SU-DHL-6 (cell line): ENCODE data around the gene SIPA1.

ENCODE experiments used
- H2AFZ ChIP-seq: fragments of 200-600 bp; sonication (generic); 2 replicates; pipeline ENCODE4 v1.6.1; 2014; ENCODE audit warnings: low read depth, mild to moderate bottlenecking, moderate library complexity, mixed read lengths, antibody characterized with exemption, low read length; ENCODE audit not compliant: severe bottlenecking
- H3F3A ChIP-seq: fragments of 200-600 bp; shearing (Covaris generic); 2 replicates; pipeline ENCODE4 v1.6.0; 2016; ENCODE audit warnings: antibody characterized with exemption, mild to moderate bottlenecking; ENCODE audit not compliant: insufficient read depth
- H3K27ac ChIP-seq: fragments of 200-600 bp; sonication (generic); 2 replicates; pipeline ENCODE4 v1.5.1; 2016; ENCODE audit warnings: low read depth, mild to moderate bottlenecking, low read length, moderate library complexity, mixed read lengths
- H3K27me3 ChIP-seq: fragments of 200-600 bp; sonication (generic), shearing (Covaris generic); 2 replicates; pipeline ENCODE4 v1.6.0; 2014; ENCODE audit warnings: mild to moderate bottlenecking, low read length
- H3K36me3 ChIP-seq: fragments of 200-600 bp; sonication (generic); 2 replicates; pipeline ENCODE4 v1.6.1; 2014; ENCODE audit warnings: mild to moderate bottlenecking, low read length, mixed read lengths
- H3K4me2 ChIP-seq: fragments of 300-600, 200-600 bp; shearing (Covaris generic), sonication (generic); 2 replicates; pipeline ENCODE4 v1.6.0; 2014; ENCODE audit warnings: low read length, low read depth, mild to moderate bottlenecking; ENCODE audit not compliant: poor library complexity, severe bottlenecking
- H3K4me3 ChIP-seq: fragments of 200-600 bp; sonication (generic); 2 replicates; pipeline ENCODE4 v1.5.1; 2014; ENCODE audit warnings: antibody characterized with exemption, low read length, mild to moderate bottlenecking, mixed read lengths; ENCODE audit not compliant: insufficient read depth, poor library complexity, severe bottlenecking
- H3K79me2 ChIP-seq: fragments of 200-600 bp; sonication (generic); 2 replicates; pipeline ENCODE4 v1.6.1; 2014; ENCODE audit warnings: mild to moderate bottlenecking, low read length, moderate library complexity; ENCODE audit not compliant: insufficient read depth
- H3K9ac ChIP-seq: fragments of 200-600 bp; sonication (generic); 2 replicates; pipeline ENCODE4 v1.7.0; 2014; ENCODE audit warnings: mild to moderate bottlenecking, low read length
- H3K9me2 ChIP-seq: fragments of 200-600 bp; sonication (generic); replicated peaks from 2 replicates; pipeline ENCODE4 v1.6.1; 2014; ENCODE audit warnings: low read length; ENCODE audit not compliant: insufficient read depth
- H3K9me3 ChIP-seq: fragments of 200-600 bp; sonication (generic); 2 replicates; pipeline ENCODE4 v1.6.1; 2014; ENCODE audit warnings: low read length, mixed read lengths; ENCODE audit not compliant: insufficient read depth
- H4K20me1 ChIP-seq: fragments of 200-600 bp; sonication (generic); 2 replicates; pipeline ENCODE4 v1.6.1; 2014; ENCODE audit warnings: low read depth, mild to moderate bottlenecking, antibody characterized with exemption, low read length, moderate library complexity, mixed read lengths
- EZH2phosphoT487 ChIP-seq: fragments of 200-600 bp; sonication (generic), shearing (Covaris generic); conservative IDR thresholded peaks from 2 replicates; pipeline ENCODE4 v1.6.1; 2018; ENCODE audit warnings: mild to moderate bottlenecking, antibody characterized with exemption, low read length, moderate library complexity, mixed read lengths
- TF ChIP-seq, protein P1 (sequence below): fragments of 200-600 bp; sonication (generic); IDR thresholded peaks from one replicate; pipeline ENCODE4 v1.5.1; 2017; ENCODE audit warnings: antibody characterized with exemption, mild to moderate bottlenecking, low read length, moderate library complexity; ENCODE audit not compliant: insufficient read depth, poor library complexity, severe bottlenecking

The SIPA1 gene

GRCh38 chr11:65609665-65610064, 28.2 kb upstream of the SIPA1 start:
- H3K4me2 ChIP-seq: no peak overlapping the region
- H2AFZ ChIP-seq: no peak overlapping the region
- no peak overlapping the region for H3K27ac ChIP-seq
- no peaks in the 10 kb centered on the region for H3F3A ChIP-seq
- TF ChIP-seq, protein P1, sequence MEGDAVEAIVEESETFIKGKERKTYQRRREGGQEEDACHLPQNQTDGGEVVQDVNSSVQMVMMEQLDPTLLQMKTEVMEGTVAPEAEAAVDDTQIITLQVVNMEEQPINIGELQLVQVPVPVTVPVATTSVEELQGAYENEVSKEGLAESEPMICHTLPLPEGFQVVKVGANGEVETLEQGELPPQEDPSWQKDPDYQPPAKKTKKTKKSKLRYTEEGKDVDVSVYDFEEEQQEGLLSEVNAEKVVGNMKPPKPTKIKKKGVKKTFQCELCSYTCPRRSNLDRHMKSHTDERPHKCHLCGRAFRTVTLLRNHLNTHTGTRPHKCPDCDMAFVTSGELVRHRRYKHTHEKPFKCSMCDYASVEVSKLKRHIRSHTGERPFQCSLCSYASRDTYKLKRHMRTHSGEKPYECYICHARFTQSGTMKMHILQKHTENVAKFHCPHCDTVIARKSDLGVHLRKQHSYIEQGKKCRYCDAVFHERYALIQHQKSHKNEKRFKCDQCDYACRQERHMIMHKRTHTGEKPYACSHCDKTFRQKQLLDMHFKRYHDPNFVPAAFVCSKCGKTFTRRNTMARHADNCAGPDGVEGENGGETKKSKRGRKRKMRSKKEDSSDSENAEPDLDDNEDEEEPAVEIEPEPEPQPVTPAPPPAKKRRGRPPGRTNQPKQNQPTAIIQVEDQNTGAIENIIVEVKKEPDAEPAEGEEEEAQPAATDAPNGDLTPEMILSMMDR: no peak
- TF ChIP-seq EZH2phosphoT487: no peak
- H3K4me3 ChIP-seq: no peak overlapping the region
- no peaks in the 10 kb centered on the region for H3K27me3 ChIP-seq
- H3K9me2 ChIP-seq: no peaks in the 10 kb centered on the region
- no peaks in the 10 kb centered on the region for H3K9me3 ChIP-seq
- no peak overlapping the region for H3K9ac ChIP-seq
- no peaks in the 10 kb centered on the region for H3K36me3 ChIP-seq
- peaks cover under 1% of the 10 kb centered on the region; the same call in 1 of the 2 replicates for H3K79me2 ChIP-seq
- no peaks in the 10 kb centered on the region for H4K20me1 ChIP-seq

- peaks cover 4% of the 10 kb centered on the region; the same call in 1 of the 2 replicates for H3K79me2 ChIP-seq
- H2AFZ ChIP-seq: no peak overlapping the region
- no peak overlapping the region for H3K27ac ChIP-seq
- no peak overlapping the region for H3K4me2 ChIP-seq
- no peaks in the 10 kb centered on the region for H3K27me3 ChIP-seq
- H4K20me1 ChIP-seq: no peaks in the 10 kb centered on the region
- H3K4me3 ChIP-seq: no peak overlapping the region
- no peaks in the 10 kb centered on the region for H3K9me2 ChIP-seq
- H3F3A ChIP-seq: no peaks in the 10 kb centered on the region
- no peaks in the 10 kb centered on the region for H3K36me3 ChIP-seq
- H3K9me3 ChIP-seq: no peaks in the 10 kb centered on the region
- no peak overlapping the region for H3K9ac ChIP-seq
- TF ChIP-seq, protein P1: no peak
- no peak for TF ChIP-seq EZH2phosphoT487
Measured at GRCh38 chr11:65610404-65610803, 27.5 kb upstream of the SIPA1 start.

DNA sequence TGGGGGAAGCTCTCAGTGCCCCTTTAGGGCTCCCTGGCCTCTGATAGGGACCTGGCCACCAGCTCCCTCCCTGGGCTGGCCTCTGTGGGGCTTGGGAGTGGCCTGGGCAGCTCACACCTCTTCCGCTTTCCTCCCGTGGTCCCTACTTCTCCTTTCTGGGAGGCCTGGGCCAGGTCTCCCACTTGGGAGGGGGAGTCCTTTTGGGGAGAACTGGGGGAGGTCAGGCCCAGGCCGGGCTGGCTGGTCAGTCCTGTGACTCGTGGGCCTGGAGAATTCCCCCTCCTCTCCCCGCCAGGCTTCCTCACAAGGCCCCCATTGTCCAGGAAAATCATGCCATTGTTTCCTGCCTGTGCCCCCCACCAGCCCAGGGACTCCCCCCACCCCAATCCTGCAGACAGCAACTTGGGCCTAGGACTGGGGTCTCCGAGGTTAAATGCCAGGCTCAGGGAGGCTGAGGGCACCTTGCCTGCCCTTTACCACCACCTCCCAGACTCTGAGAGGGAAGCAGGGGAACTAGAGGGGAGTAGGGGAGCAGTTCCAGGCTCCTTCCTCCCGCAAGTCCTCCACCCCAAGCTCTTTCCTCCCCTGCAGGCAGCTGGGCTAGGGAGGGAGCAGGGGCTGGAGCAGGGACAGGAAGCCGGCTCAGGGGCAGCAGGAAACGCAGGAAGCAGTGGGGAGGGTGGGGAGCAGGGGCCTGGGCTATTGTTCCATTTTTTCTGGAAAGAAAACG, 26.7 kb upstream of the SIPA1 start:
- no peaks in the 10 kb centered on the region for H3K27me3 ChIP-seq
- H3K79me2 ChIP-seq: peaks cover 10% of the 10 kb centered on the region
- H3F3A ChIP-seq: no peaks in the 10 kb centered on the region
- H3K9ac ChIP-seq: no peak overlapping the region
- no peaks in the 10 kb centered on the region for H3K36me3 ChIP-seq
- H4K20me1 ChIP-seq: no peaks in the 10 kb centered on the region
- H3K9me3 ChIP-seq: no peaks in the 10 kb centered on the region
- no peaks in the 10 kb centered on the region for H3K9me2 ChIP-seq
- peak overlapping the region; percentile 4 for H3K4me2 ChIP-seq
- no peak overlapping the region for H3K27ac ChIP-seq
- no peak overlapping the region for H2AFZ ChIP-seq
- H3K4me3 ChIP-seq: no peak overlapping the region
- no peak for TF ChIP-seq EZH2phosphoT487
- TF ChIP-seq, protein P1: no peak
